Activated CD4-positive, alpha-beta T cell treated with anti-CD3 and anti-CD28 coated beads, Interleukin-2, Interleukin-4, amounts not matched to agents 100 ng/mL and 50 ng/mL, durations not matched to agents 16 hours and 8 hours (primary cell): ENCODE measurements around the gene CCT4.
"Not testable (repeated sequence)": the region's sequence is repeated elsewhere in the genome, so short reads cannot be mapped to it uniquely, and the experiment has no call there.

Experiments used
- DNase-seq: peaks from one replicate; pipeline ENCODE4 v3.0.0-alpha.2; 2020; ENCODE audit warnings: low spot score

The CCT4 gene

DNA sequence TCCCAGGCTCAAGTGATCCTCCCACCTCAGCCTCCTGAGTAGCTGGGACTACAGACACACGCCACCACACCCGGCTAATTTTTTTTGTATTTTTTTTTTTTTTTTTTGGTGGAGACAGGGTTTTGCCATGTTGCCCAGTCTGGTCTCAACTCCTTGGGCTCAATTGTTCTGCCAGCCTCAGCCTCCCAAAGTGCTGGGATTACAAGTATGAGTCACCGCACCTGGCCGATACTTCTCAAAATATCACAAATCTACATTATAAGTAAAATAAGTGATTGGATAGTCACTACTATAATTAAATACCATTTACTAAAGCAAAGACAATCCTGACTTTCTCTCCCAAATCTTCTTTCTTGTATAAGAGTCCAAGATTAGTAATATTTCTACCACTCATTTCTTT is 9.1 kb downstream of the CCT4 start:
- DNase-seq = not testable (repeated sequence)

DNA sequence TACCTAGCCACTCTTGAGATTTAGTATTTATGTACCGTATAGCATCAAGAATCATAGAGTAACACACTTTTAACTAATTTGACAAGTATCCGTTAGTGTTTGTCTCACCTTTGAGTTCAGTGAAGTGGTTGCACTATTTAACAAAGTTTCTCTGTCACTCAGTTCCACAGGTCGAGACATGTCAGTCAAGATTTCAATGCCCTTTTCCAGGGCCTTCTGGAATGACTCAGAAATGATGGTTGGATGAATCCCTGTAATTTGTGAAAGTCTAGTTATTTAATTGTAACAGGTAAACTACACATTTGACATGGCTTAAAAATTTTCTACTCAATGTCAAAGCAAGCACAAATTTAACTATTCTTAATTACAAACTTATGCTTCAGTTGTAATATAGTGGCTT is 9.7 kb downstream of the CCT4 start:
- DNase-seq = no peak

DNA sequence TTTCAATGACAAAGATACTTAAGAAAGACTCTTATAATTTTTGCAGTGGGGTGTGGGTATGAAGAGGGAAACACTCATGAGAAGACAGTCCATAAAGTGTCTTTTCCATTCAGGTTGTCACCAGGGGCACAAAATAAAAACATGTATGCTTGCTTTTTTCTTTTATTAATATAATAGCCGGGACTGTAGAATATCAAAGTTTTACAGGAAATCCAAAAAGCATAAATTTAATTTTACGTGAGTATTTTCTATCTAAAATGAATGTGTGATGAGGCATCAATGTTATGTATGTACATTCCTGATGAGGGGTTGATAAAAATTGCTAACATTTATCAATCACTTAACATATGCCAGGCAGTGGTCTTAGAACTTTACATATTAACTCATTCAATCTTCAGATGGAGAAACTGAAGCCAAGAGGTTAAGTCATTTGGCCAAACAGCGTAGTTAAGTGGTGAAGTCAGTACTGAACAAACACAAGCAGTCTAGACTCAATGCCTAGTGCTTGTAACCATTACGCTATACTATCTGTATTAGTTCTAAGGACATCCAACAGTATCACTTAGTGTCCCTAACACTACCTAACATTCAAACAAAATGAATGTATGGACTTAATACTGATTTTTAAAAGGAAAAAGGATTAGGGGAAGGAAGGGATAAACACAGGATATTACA is 10.7 kb downstream of the CCT4 start:
- no peak for DNase-seq

DNA sequence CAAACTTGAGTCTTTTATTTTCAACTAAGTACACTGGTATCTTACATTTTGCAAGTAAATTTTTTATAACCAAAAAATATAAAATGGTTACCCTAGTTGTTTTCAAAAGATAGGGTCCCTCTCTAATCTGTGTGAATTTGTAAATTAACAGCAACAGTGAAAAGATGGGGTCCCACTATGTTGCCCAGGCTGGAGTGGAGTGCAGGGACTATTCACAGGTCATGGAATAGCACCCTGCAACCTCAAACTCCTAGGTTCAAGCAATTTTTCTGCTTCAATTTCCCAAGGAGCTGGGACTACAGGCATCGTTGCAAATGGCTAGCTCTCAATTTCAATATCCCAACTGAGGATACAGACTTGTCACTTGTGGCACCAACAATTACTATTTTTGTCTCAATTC is 12.1 kb downstream of the CCT4 start:
- DNase-seq = no peak

DNA sequence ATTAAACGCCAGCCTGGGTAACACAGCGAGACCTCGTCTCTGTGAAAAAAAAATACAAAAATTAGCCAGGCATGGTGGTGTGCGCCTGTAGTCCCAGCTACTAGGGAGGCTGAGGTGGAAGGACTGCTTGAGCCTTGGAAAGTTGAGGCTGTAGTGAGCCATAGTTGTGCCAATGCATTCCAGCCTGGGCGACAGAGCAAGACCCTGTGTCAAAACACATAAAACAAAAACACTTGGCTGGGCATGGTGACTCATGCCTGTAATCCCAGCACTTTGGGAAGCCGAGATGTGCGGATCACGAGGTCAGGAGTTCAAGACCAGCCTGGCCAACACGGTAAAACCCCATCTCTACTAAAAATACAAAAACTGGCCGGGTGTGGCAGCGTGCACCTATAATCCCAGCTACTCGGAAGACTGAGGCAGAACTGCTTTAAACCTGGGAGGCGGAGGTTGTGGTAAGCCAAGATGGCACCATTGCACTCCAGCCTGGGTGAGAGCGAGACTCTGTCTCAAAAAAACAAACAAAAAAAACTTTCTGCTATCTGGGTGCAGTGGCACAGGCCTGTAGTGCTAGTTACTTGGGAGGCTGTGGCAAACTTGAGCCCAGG is 21.9 kb downstream of the CCT4 start:
- DNase-seq = not testable (repeated sequence)

DNA sequence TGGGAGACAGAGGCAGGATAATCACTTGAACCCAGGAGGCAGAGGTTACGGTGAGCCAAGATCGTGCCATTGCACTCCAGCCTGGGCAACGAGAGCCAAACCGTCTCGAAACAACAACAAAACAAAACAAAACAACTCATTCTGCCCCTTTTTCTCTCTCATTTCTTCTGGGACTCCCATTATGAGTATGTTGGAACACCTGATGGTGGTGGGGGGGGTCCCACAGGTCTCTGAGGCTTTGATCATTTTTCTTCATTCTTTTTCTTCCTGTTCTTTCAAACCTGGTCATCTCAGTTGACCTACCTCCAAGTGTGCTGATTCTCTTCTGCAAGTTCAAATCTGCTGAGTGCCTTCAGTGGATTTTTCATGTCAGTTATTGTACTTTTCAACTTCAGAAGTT is 26.4 kb downstream of the CCT4 start:
- no peak for DNase-seq

DNA sequence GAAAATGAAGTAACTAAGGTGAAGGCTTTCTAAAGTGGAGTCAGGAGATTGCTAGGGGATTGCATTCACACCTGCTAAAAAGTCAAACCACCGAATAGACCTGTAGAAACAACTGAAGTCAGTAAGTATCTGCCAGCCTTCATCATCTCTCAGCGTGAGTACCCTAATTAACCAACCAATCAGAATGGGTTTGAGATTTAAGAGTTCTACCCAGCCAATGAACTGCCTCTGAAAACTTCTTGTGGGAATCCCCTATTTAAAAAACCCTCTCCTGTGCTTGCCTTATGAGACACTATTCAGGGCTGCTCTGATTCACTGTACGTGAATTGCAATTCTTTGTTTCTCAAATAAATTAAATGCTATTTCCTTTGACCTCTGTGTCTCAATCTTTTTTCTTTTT is 31.2 kb downstream of the CCT4 start:
- no peak for DNase-seq

DNA sequence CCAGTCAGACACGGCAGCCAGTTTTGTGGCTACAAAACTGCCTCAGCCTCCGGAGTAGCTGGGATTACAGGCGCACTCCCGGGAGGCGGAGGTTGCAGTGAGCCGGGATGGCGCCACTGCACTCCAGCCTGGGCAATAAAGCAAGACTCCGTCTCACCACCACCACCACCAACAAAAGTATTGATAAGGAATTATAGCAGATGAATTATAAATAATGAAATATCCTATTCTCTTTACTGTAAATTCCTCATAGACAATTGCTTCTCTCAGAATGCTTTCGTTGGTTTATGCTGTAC is 33.2 kb downstream of the CCT4 start:
- no peak for DNase-seq

DNA sequence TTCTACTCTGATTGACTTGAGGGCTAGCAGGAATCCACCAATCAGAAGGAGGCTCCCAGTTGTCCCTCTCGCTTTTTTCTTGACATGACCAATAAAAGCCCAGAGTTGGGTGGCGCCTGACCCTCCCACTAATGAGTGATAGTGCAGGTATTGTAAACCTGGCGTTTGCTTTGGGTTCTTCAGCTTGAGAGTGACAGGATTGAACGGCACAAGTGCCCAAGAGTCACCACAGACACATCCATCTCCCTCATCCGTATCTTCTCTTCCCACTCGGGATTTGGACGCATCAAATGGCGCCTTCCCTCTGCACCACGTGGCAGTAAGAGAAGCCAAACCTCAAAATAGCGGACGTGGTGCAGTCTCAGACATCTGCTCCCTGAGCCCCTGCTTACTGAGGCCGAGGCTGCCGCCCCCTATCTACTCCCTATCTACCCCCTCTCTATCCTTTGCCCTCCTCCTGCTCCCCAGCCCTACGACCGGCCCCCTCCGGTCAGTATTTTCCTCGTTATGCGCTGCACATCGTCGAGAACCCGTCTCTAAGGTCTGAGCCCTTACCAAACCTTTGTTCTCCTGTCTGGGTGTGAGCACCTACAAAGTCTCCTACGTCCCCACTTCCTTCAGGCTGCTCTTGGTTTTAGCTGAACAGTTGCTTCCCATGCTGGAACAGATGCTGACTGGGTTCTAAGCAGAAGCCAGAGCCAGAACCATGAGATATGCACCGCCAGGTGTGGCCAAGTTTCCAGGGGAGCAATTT is 33.7 kb downstream of the CCT4 start:
- DNase-seq = peak; percentile 96

DNA sequence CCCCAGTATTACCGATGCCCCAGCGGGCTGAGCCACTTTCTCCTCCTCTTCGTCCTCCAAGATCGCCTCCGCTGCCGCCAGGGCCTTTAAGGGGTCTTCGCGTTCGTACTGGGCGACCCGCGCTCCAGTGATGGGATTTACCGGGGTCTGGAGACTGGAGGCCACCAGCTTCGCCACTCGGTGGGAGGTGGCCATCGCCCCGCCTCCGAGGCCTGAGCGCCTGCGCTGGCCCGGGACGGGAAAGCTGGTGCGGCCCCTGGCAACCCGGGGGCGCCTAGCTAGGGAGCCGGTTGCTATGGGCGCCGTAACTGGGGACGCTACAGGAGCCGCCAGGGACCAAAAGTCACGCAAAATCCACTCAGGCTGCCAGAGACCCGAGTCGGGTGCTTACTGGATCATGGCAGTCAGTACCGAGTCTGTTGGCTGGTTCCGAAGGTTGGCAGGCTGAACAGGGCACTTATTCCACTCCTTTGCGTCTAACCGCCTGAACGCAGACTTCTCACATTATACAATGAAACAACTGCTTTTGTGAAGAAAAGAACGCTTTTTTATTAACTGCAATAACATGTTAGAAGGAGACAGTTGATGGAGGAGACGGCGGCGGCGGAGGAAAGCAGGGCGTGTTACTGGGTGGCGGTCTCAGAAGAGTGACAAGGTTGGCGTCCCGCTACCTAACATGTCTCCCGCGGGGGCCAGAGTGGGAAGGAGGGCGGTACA is 34.5 kb downstream of the CCT4 start, which contains the start of gene FAM161A:
TSS of gene FAM161A (minus strand) at position 214 of the 717 bp plus-strand sequence. CDS start at position 195, 19 bp downstream.
- peak; percentile 80 for DNase-seq

DNA sequence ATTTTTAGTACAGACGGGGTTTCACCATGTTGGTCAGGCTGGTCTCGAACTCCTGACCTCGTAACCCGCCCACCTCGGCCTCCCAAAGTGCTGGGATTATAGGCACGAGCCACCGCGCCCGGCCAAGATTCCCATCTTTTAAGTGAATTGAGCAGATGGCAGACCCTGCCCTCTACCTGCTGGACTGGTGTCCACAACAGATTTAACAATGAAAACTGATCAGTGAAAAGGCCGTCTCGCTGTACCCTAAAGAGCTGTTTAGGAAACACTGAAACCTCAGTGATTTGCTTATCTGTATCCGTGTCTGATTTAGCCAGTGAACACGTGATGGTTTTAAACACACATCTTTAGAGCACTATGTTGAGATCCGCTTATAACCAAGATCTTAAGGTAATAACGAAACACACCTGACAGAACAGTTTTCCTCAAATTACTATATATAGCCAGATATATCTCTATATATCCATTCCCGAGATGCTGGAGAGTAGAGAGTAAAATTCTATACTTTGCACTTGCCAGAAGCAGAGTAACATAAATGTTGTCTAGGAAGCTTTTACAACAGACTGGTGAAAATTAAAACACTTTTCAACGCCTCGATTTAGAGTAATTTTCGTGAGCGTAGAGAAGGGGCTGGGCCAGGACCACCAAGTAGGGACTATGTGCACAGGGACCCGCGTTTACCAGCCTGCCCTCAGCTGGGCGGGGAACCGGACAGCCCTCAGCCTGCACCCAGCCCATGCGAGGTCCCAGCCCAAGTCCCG is 35.2 kb downstream of the CCT4 start:
- DNase-seq = peak; percentile 49

DNA sequence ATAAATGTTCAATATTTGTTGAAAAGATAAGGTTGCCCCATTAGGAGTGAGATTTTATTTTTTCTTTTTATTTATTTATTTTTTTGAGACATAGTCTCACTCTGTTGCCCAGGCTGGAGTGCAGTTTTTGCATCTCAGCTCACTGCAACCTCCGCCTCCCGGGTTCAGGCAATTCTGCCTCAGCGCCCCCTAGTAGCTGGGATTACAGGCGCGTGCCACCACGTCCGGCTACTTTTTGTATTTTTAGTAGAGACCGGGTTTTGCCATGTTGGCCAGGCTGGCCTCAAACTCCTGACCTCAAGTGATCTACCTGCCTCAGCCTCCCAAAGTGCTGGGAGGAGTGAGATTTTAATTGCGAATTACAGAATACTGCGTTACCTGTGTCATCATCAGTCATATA is 37.2 kb downstream of the CCT4 start:
- not testable (repeated sequence) for DNase-seq

DNA sequence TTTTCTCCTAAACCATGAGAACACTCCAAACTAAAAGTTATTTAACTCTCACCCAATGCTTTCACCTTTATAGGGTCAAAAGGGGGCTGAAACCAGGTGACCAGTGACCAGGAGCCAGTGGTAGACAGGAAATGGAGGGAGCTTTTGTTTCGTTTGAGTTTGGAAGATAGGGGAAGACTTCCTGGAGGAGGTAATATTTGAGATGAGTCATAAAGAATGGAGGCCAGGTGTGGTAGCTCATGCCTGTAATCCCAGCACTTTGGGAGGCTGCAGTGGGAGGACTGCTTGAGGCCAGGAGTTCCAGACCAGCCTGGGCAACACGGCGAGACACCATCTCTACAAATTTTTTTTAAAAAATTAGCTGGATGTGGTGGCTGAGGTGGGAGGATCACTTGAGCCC is 43.1 kb downstream of the CCT4 start:
- DNase-seq = no peak

DNA sequence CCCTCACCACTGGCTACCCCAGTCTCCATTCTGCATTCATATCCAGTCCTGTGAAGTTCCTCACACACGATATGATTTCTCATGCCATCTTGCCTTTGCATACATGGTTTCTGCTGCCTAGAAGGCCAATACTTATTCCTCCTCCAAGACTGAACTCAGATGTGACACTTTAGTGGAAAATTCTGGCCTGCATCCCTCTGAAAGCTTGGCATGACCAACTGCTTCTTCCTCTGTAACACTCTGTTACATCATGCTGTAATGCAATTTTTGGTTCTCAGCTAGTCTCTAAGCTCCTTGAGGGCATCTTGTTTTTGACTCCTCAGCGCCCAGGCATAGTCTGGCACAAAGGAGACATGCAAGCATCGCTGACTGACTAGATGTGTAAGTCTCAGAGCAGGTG is 47.2 kb downstream of the CCT4 start:
- no peak for DNase-seq

DNA sequence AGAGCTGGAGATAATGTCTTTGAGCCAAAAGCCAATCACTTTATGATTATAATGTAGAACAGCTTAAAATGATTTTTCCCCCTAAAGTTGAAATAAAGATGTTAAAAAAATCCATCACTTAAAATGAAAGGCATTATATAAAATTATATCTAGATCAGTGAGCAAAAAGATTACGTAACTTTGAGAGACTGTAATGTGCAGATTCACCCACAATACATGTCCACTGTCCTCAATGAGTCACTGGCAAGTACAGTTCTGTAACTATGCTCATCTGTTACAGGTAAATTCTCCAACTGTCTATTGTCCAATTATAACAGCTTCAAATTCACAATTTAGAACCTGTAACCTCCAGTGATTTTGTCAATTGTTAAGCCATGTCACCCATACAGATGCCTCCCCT is 53.6 kb downstream of the CCT4 start:
- DNase-seq = no peak

DNA sequence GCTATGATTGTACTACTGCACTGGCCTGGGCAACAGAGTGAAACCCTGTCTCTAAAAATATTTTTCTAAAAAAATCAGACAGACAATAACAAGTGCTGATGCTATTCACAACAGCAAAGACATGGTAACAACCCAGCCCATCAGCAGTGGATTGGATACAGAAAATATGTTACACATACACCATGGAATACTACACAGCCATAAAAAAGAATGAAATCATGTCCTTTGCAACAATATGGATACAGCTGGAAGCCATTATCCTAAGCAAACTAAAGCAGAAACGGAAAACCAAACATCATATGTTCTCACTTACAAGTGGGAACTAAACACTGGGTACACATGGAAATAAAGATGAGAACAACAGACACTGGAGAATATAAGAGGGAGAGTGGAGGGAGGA is 54.5 kb downstream of the CCT4 start:
- no peak for DNase-seq

DNA sequence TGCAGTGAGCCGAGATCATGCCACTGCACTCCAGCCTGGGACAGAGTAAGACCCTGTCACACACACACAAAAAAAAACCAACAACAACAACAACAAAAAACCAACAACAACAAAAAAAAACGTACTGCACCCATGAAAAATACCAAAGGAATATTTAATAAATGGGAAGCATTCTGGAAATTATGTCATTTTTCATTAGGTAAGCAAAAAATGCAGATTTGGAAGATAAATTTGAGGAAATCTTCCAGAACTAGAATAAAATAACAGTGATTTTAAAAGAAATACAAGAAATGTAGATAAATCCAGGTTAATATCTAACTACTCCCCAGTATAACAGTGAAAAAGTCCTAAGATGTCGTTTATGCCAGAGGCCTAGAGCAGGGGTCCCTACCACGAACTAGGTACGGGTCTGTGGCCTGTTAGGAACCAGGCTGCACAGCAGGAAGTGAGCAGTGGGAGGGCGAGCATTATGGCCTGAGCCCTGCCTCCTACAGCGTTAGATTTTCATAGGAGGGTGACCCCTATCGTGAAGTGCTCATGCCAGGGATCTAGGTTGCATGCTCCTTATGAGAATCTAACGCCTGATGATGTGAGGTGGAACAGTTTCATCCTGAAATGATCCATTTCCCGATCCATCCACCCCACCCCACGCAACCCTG is 56.1 kb downstream of the CCT4 start:
- no peak for DNase-seq

DNA sequence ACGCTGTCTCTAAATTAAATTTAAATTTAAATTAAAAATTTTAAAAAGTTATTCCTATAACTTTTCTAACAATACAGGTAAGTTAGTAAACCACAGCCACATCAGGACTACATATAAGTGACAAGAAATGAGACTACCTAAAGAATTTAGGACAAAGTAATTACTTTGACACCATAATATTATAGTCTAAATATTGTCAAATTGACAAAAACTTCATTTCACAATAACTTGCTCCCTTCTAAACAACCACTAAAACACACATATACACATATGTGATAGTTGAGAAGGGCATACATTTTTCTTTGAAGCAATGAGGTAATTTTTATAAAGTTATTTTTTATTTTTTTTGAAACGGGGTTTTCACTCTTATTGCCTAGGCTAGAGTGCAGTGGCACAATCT is 66.2 kb downstream of the CCT4 start:
- DNase-seq = no peak
